ENCODE data around the gene PLEKHH2. TPM values are rescaled to one million over a fixed set of nuclear protein-coding genes. Genes with fewer than 3 reads are reported as not detected.
A peak's percentile ranks its signal among the peaks of the same experiment; 100 is the strongest.

The PLEKHH2 gene
- total RNA-seq, 1 donor from 2014 or later, result 1.8 TPM

GRCh38 chr2:43604674-43605073 lies 32.4 kb upstream of the PLEKHH2 start:
- TF ChIP-seq, protein P1, sequence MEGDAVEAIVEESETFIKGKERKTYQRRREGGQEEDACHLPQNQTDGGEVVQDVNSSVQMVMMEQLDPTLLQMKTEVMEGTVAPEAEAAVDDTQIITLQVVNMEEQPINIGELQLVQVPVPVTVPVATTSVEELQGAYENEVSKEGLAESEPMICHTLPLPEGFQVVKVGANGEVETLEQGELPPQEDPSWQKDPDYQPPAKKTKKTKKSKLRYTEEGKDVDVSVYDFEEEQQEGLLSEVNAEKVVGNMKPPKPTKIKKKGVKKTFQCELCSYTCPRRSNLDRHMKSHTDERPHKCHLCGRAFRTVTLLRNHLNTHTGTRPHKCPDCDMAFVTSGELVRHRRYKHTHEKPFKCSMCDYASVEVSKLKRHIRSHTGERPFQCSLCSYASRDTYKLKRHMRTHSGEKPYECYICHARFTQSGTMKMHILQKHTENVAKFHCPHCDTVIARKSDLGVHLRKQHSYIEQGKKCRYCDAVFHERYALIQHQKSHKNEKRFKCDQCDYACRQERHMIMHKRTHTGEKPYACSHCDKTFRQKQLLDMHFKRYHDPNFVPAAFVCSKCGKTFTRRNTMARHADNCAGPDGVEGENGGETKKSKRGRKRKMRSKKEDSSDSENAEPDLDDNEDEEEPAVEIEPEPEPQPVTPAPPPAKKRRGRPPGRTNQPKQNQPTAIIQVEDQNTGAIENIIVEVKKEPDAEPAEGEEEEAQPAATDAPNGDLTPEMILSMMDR (IDR thresholded peaks at IDR 0.05; ENCODE audit: insufficient read depth, low read length, severe bottlenecking), result no peak
- Histone ChIP-seq H3K36me3 (ENCODE audit: control insufficient read depth, insufficient read depth, low read length) (no peaks in the 10 kb centered on the region), H3K27me3 (ENCODE audit: control insufficient read depth, insufficient read depth, low read length) (no peaks in the 10 kb centered on the region), H3K4me3 (ENCODE audit: low read depth, low read length) (no peak overlapping the region)
- no peak for DNase-seq (ENCODE audit: low read depth)
- no peak for FAIRE-seq

DNA sequence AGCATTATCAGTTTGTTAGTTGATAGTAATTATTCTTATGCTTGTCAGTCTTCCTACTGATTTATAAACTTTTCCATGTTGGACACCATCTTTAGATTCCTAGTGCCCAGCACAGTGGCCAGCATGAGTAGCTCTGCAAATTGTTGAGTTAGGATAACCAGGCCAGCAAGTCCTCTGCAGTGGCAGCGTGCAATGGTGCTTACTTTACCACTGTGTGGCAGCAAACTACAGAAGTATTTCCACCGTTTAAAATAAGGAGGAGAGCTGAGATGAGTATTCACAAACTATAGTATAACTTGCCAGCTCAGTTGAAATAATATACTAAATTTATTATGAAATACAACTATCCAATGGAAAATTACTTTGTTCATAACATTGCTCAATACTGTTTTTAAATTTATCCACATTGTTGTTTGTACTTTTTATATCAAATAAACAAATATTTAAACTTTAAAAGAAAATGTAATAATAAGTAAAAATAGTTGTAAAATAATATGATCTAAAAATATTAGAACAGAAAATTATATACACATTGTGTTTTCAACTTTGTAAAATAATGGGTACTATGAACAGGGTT lies 31.9 kb upstream of the PLEKHH2 start:
- no peaks in the 10 kb centered on the region for H3K36me3 ChIP-seq (ENCODE audit: control insufficient read depth, insufficient read depth, low read length)
- DNase-seq (ENCODE audit: low read depth) (peak; percentile 55), FAIRE-seq (no peak)
- no peak overlapping the region for H3K4me3 ChIP-seq (ENCODE audit: low read depth, low read length)
- TF ChIP-seq, protein P1 (IDR thresholded peaks at IDR 0.05; ENCODE audit: insufficient read depth, low read length, severe bottlenecking), result peak; percentile 44
- no peaks in the 10 kb centered on the region for H3K27me3 ChIP-seq (ENCODE audit: control insufficient read depth, insufficient read depth, low read length)

DNA sequence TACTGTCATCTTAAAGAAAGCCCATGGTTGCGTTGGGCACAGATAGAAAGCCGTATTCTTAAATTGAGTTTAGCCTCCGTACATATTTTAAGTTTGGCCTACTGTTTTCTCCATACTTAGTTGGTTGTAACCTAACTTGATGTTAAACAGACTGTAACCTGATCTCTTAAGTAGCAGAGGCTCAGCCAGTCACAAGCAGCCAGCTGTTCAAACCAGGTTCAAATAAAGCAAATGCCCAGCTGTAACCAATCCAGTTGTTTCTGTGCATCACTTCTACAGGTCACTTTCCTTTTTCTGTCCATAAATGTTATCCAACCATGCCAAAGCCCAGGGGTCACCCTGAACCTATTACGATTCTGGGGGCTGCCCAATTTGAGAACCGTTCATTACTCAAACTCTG lies 31.2 kb upstream of the PLEKHH2 start:
- TF ChIP-seq, protein P1 (IDR thresholded peaks at IDR 0.05; ENCODE audit: insufficient read depth, low read length, severe bottlenecking), result no peak
- Histone ChIP-seq H3K4me3 (ENCODE audit: low read depth, low read length) (no peak overlapping the region), H3K36me3 (ENCODE audit: control insufficient read depth, insufficient read depth, low read length) (no peaks in the 10 kb centered on the region), H3K27me3 (ENCODE audit: control insufficient read depth, insufficient read depth, low read length) (no peaks in the 10 kb centered on the region)
- FAIRE-seq, result no peak
- no peak for DNase-seq (ENCODE audit: low read depth)

- FAIRE-seq, result no peak
- no peaks in the 10 kb centered on the region for H3K36me3 ChIP-seq (ENCODE audit: control insufficient read depth, insufficient read depth, low read length)
Observed at GRCh38 chr2:43609290-43609918, 27.7 kb upstream of the PLEKHH2 start.

DNA sequence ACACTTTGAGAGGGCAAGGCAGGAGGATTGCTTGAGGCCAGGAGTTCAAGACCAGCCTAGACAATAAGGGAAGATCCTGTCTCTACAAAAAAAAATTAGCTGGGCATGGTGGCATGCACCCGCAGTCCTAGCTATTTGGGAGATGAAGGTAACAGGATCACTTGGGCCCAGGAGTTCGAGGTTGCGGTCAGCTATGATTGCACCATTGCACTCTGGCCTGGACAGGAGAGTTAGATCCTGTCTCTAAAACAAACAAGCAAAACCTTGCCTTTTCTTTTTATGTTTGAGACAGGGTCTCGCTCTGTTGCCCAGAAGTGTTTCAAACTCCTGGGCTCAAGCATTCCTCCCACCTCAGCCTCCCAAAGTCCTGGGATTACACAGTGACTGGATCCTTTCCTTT lies 26.7 kb upstream of the PLEKHH2 start:
- TF ChIP-seq, protein P1 (IDR thresholded peaks at IDR 0.05; ENCODE audit: insufficient read depth, low read length, severe bottlenecking), result no peak
- Histone ChIP-seq H3K4me3 (ENCODE audit: low read depth, low read length) (no peak overlapping the region), H3K36me3 (ENCODE audit: control insufficient read depth, insufficient read depth, low read length) (no peaks in the 10 kb centered on the region), H3K27me3 (ENCODE audit: control insufficient read depth, insufficient read depth, low read length) (no peaks in the 10 kb centered on the region)
- DNase-seq (ENCODE audit: low read depth) (no peak), FAIRE-seq (no peak)

More at GRCh38 chr2:43609290-43609918, 27.7 kb upstream of the PLEKHH2 start:
- DNase-seq (ENCODE audit: low read depth), result peak; percentile 48
- Histone ChIP-seq H3K27me3 (ENCODE audit: control insufficient read depth, insufficient read depth, low read length) (no peaks in the 10 kb centered on the region), H3K4me3 (ENCODE audit: low read depth, low read length) (no peak overlapping the region)
- TF ChIP-seq, protein P1 (IDR thresholded peaks at IDR 0.05; ENCODE audit: insufficient read depth, low read length, severe bottlenecking), result peak; percentile 61

All from bronchial epithelial cell (primary cell).